Osteoblast (primary cell): Measurements from ENCODE around the gene TBX4. TPM values are rescaled to one million over a fixed set of nuclear protein-coding genes. Genes with fewer than 3 reads are reported as not detected.

Experiments used
- DNase-seq: peaks from one replicate; pipeline ENCODE4 v3.0.0; 2011; ENCODE audit warnings: low spot score, mixed read lengths; ENCODE audit not compliant: insufficient read length; ENCODE audit errors: missing footprints
- H2AFZ ChIP-seq: 2 replicates; pipeline ENCODE4 v1.6.0; 2011; ENCODE audit warnings: mild to moderate bottlenecking, low read length
- H3K27ac ChIP-seq: 2 replicates; pipeline ENCODE4 v1.5.1; 2011; ENCODE audit warnings: mild to moderate bottlenecking, low read depth, low read length, moderate library complexity
- H3K27me3 ChIP-seq: 2 replicates; pipeline ENCODE4 v1.6.0; 2012; ENCODE audit warnings: mild to moderate bottlenecking, control low read depth, inconsistent platforms, low read length, moderate library complexity; ENCODE audit not compliant: insufficient read depth
- H3K36me3 ChIP-seq: 2 replicates; pipeline ENCODE4 v1.5.1; 2011; ENCODE audit warnings: mild to moderate bottlenecking, low read length, control low read depth, moderate library complexity; ENCODE audit not compliant: insufficient read depth
- H3K4me1 ChIP-seq: 2 replicates; pipeline ENCODE4 v1.5.1; 2011; ENCODE audit warnings: mild to moderate bottlenecking, low read length, control low read depth, moderate library complexity; ENCODE audit not compliant: insufficient read depth
- H3K4me2 ChIP-seq: 2 replicates; pipeline ENCODE4 v1.6.0; 2011; ENCODE audit warnings: mild to moderate bottlenecking, low read length; ENCODE audit not compliant: insufficient read depth
- H3K4me3 ChIP-seq: fragments of 200-600 bp; sonication (generic); 3 replicates; pipeline ENCODE4 v1.5.1; 2012; ENCODE audit warnings: mild to moderate bottlenecking, low read length, inconsistent platforms; ENCODE audit not compliant: insufficient read depth
- H3K79me2 ChIP-seq: 2 replicates; pipeline ENCODE4 v1.6.0; 2012; ENCODE audit warnings: mild to moderate bottlenecking, low read length, control low read depth, inconsistent platforms; ENCODE audit not compliant: insufficient read depth
- H3K9me3 ChIP-seq: 2 replicates; pipeline ENCODE4 v1.5.1; 2011; ENCODE audit warnings: low read depth, low read length, control low read depth
- H4K20me1 ChIP-seq: 2 replicates; pipeline ENCODE4 v1.6.0; 2012; ENCODE audit warnings: mild to moderate bottlenecking, low read length, control low read depth; ENCODE audit not compliant: insufficient read depth
- total RNA-seq: library from RNA; depleted of rRNA; stranded (reverse); fragments of >200 nt; gene quantifications from 2 replicates; pipeline ENCODE4 v1.2.3, GENCODE V29; 2012
- TF ChIP-seq, protein P1 (sequence below): IDR thresholded peaks from 2 replicates; pipeline ENCODE4 v1.5.1; 2011; ENCODE audit warnings: mild to moderate bottlenecking, low read depth, low read length, moderate library complexity; ENCODE audit errors: extremely low read depth

TBX4 gene
- total RNA-seq, 1 donor, result not detected

DNA sequence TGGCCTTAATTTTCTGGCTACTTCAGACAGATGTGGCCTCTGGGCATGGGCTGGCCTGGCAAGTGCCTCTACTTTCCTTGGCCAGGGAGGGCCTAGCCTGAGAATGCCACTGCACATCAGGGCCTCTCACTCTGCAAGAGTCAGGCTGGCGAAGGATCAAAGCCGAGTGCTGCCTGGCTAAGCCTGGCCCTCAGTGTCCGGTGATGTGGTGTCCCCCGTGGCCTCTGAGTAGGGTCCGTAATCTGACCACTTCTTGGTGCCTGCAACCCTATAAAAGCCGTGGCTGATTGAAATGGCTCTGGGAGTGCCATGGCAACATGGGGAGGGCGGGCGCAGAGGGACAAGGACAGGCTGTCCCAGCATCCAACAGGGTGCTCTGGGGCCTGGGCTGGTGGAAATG lies 30.2 kb downstream of the TBX4 start:
- no peaks in the 10 kb centered on the region for H3K79me2 ChIP-seq
- no peak overlapping the region for H3K4me2 ChIP-seq
- DNase-seq, result no peak
- H3K4me1 ChIP-seq, result peaks cover 9% of the 10 kb centered on the region
- H3K27me3 ChIP-seq, result peaks cover 2% of the 10 kb centered on the region
- H3K9me3 ChIP-seq, result no peaks in the 10 kb centered on the region
- H3K4me3 ChIP-seq, result no peak overlapping the region
- H2AFZ ChIP-seq, result no peak overlapping the region
- H4K20me1 ChIP-seq, result no peaks in the 10 kb centered on the region
- TF ChIP-seq, protein P1, sequence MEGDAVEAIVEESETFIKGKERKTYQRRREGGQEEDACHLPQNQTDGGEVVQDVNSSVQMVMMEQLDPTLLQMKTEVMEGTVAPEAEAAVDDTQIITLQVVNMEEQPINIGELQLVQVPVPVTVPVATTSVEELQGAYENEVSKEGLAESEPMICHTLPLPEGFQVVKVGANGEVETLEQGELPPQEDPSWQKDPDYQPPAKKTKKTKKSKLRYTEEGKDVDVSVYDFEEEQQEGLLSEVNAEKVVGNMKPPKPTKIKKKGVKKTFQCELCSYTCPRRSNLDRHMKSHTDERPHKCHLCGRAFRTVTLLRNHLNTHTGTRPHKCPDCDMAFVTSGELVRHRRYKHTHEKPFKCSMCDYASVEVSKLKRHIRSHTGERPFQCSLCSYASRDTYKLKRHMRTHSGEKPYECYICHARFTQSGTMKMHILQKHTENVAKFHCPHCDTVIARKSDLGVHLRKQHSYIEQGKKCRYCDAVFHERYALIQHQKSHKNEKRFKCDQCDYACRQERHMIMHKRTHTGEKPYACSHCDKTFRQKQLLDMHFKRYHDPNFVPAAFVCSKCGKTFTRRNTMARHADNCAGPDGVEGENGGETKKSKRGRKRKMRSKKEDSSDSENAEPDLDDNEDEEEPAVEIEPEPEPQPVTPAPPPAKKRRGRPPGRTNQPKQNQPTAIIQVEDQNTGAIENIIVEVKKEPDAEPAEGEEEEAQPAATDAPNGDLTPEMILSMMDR, result no peak
- no peaks in the 10 kb centered on the region for H3K36me3 ChIP-seq
- H3K27ac ChIP-seq, result no peak overlapping the region

DNA sequence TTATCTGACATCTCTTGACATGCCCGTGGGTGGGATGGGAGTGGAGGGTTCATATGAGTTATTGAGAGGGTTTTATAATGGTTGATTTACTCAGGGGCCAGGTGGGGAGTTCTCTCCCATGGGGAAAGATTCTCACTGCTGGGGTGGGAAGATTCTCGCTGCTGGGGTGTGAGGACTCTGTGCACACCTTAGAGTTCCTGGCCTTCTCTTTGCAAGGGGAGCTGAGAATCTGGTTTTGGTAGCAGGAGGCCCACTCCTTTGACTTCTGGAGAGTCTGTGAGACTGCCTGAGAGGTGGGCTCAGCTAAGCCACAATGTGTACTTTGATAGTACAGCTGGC lies 31.5 kb downstream of the TBX4 start:
- peaks cover 9% of the 10 kb centered on the region for H3K4me1 ChIP-seq
- TF ChIP-seq, protein P1, result no peak
- no peak overlapping the region for H3K27ac ChIP-seq
- no peaks in the 10 kb centered on the region for H3K9me3 ChIP-seq
- no peak for DNase-seq
- no peak overlapping the region for H2AFZ ChIP-seq
- peaks cover 2% of the 10 kb centered on the region for H3K27me3 ChIP-seq
- no peaks in the 10 kb centered on the region for H4K20me1 ChIP-seq
- H3K36me3 ChIP-seq, result no peaks in the 10 kb centered on the region
- H3K4me3 ChIP-seq, result no peak overlapping the region
- no peaks in the 10 kb centered on the region for H3K79me2 ChIP-seq
- H3K4me2 ChIP-seq, result no peak overlapping the region

DNA sequence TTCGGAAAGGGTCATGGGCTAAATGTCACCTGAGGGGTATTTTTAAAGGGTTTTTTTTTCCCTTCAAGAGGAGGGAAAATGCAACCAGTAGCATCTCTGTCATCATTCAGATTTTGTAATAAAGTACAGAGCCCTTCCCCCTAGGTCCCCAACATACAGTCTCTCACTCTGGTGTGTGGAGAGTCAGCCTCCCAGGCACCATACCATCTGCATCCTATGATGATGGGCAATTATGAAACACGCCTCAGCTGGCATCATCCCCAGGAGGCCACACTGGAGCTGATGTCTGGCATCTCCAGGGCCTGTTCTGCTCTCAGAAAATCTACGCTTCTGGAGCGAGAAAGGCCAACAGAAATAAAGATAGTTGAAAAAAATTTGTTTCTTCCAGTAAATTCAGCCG lies 32.0 kb downstream of the TBX4 start:
- peaks cover 2% of the 10 kb centered on the region for H3K27me3 ChIP-seq

GRCh38 chr17:61485067-61485775 lies 33.0 kb downstream of the TBX4 start:
- Histone ChIP-seq H4K20me1 (no peaks in the 10 kb centered on the region), H3K36me3 (no peaks in the 10 kb centered on the region), H3K27ac (no peak overlapping the region), H2AFZ (no peak overlapping the region), H3K9me3 (no peaks in the 10 kb centered on the region), H3K4me3 (no peak overlapping the region), H3K4me1 (peaks cover 9% of the 10 kb centered on the region), H3K27me3 (peaks cover 2% of the 10 kb centered on the region), H3K4me2 (no peak overlapping the region), H3K79me2 (no peaks in the 10 kb centered on the region)
- TF ChIP-seq, protein P1, result no peak
- no peak for DNase-seq

More for the DNA sequence above, 32.0 kb downstream of the TBX4 start:
- Histone ChIP-seq H3K79me2 (no peaks in the 10 kb centered on the region), H4K20me1 (no peaks in the 10 kb centered on the region), H3K27ac (no peak overlapping the region), H3K9me3 (no peaks in the 10 kb centered on the region), H3K4me1 (peaks cover 9% of the 10 kb centered on the region), H2AFZ (no peak overlapping the region), H3K4me3 (no peak overlapping the region), H3K36me3 (no peaks in the 10 kb centered on the region), H3K4me2 (no peak overlapping the region)
- TF ChIP-seq, protein P1, result no peak
- DNase-seq, result no peak
